H1 (cell line): ENCODE measurements around the gene USP10. TPM values are rescaled to one million over a fixed set of nuclear protein-coding genes. Genes with fewer than 3 reads are reported as not detected.

Experiments used
- CTCF ChIA-PET: fragments of 300-600 bp; sonication (Branson Sonifier 250); formaldehyde crosslinking; loops from one replicate; lab custom pipeline; 2021; ENCODE audit not compliant: partially characterized antibody; lab: Charles Lee
- POLR2A ChIA-PET: fragments of 300-600 bp; sonication (Branson Sonifier 250); formaldehyde crosslinking; loops from one replicate; lab custom pipeline; 2021; ENCODE audit warnings: inconsistent platforms; ENCODE audit not compliant: partially characterized antibody; lab: Charles Lee
- DNase-seq, 2 experiments: peaks; one replicate each; pipeline versions ENCODE4 v3.0.0 to v3.0.0-alpha.2; 2010 to 2022; ENCODE audit warnings: low spot score in 2 of 2, low read depth in 1 of 2, mixed read lengths in 1 of 2
- FAIRE-seq: peaks from 2 replicates; lab custom pipeline; 2011; peaks lifted over from hg19 to GRCh38; lab: Jason Lieb, UNC
- H2AFZ ChIP-seq: 2 replicates; pipeline ENCODE4 v1.8.1; 2012; ENCODE audit warnings: low read length, inconsistent platforms
- H2AK5ac ChIP-seq: 2 replicates; pipeline ENCODE4 v1.6.1; 2013; ENCODE audit warnings: low read depth, low read length
- H2BK120ac ChIP-seq: replicated peaks from 2 replicates; pipeline ENCODE3; 2013; ENCODE audit warnings: low read depth, low read length, inconsistent platforms
- H2BK12ac ChIP-seq: 2 replicates; pipeline ENCODE4 v1.6.1; 2013; ENCODE audit warnings: low read depth, low read length
- H2BK15ac ChIP-seq: 2 replicates; pipeline ENCODE4 v1.6.1; 2013; ENCODE audit warnings: low read length
- H2BK20ac ChIP-seq: 2 replicates; pipeline ENCODE4 v1.6.1; 2013; ENCODE audit warnings: low read length
- H2BK5ac ChIP-seq: 2 replicates; pipeline ENCODE4 v1.6.1; 2013; ENCODE audit warnings: low read depth, low read length
- H3K14ac ChIP-seq: 2 replicates; pipeline ENCODE4 v1.6.1; 2013; ENCODE audit warnings: inconsistent platforms; ENCODE audit not compliant: insufficient read length
- H3K18ac ChIP-seq: 2 replicates; pipeline ENCODE4 v1.6.1; 2013; ENCODE audit warnings: low read length; ENCODE audit errors: extremely low read depth
- H3K23ac ChIP-seq: 2 replicates; pipeline ENCODE4 v1.6.1; 2013; ENCODE audit warnings: inconsistent platforms; ENCODE audit not compliant: insufficient read length
- H3K23me2 ChIP-seq: 2 replicates; pipeline ENCODE4 v1.6.1; 2013; ENCODE audit warnings: low read depth, low read length
- H3K27ac ChIP-seq: 2 replicates; pipeline ENCODE4 v1.6.1; 2011; ENCODE audit warnings: low read depth, low read length, inconsistent platforms
- H3K27me3 ChIP-seq, 4 experiments: replicated peaks in 1 of 4; 1 replicate in 1 of 4; 2 replicates in 3 of 4; pipeline versions ENCODE4 v1.6.1 to v1.8.1; 2011 to 2013; ENCODE audit warnings: low read length in 3 of 4, mild to moderate bottlenecking in 3 of 4, inconsistent platforms in 2 of 4, mixed read lengths in 2 of 4, moderate library complexity in 1 of 4; ENCODE audit not compliant: control insufficient read depth in 3 of 4, insufficient read depth in 3 of 4; ENCODE audit errors: extremely low read depth in 1 of 4
- H3K36me3 ChIP-seq, 4 experiments: 2 replicates each; pipeline versions ENCODE4 v1.6.1 to v1.8.1; 2011 to 2013; ENCODE audit warnings: mild to moderate bottlenecking in 4 of 4, low read length in 3 of 4, moderate library complexity in 2 of 4, control low read depth in 1 of 4, inconsistent platforms in 1 of 4; ENCODE audit not compliant: insufficient read depth in 4 of 4, control insufficient read depth in 2 of 4
- H3K4ac ChIP-seq: replicated peaks from 2 replicates; pipeline ENCODE3; 2013; ENCODE audit warnings: low read length, low read depth, mixed read lengths, inconsistent platforms; ENCODE audit not compliant: insufficient read length
- H3K4me1 ChIP-seq, 4 experiments: replicated peaks in 1 of 4; 1 replicate in 1 of 4; 2 replicates in 3 of 4; pipeline versions ENCODE4 v1.6.1 to v1.8.1; 2011 to 2013; ENCODE audit warnings: low read length in 3 of 4, inconsistent platforms in 2 of 4, mixed read lengths in 1 of 4; ENCODE audit not compliant: insufficient read depth in 4 of 4, control insufficient read depth in 3 of 4
- H3K4me2 ChIP-seq, 2 experiments: 2 replicates each; pipeline versions ENCODE4 v1.6.1 to v1.8.1; 2011 to 2013; ENCODE audit warnings: low read depth in 2 of 2, low read length in 2 of 2, control low read depth in 1 of 2, inconsistent platforms in 1 of 2, mild to moderate bottlenecking in 1 of 2; ENCODE audit not compliant: insufficient read depth in 1 of 2
- H3K4me3 ChIP-seq, 4 experiments: fragments of 200-600, 300-600 bp in 1 of 4; sonication (generic), shearing (Covaris generic), sonication (Bioruptor Twin) in 1 of 4; 2 replicates each; pipeline versions ENCODE4 v1.5.1 to v1.8.1; 2011 to 2016; ENCODE audit warnings: low read length in 4 of 4, low read depth in 3 of 4, control low read depth in 2 of 4, inconsistent platforms in 2 of 4, mild to moderate bottlenecking in 2 of 4, mixed read lengths in 1 of 4, moderate library complexity in 1 of 4; ENCODE audit not compliant: insufficient read depth in 2 of 4; ENCODE audit errors: extremely low read depth in 1 of 4
- H3K56ac ChIP-seq: replicated peaks from 2 replicates; pipeline ENCODE3; 2013; ENCODE audit warnings: low read depth, mild to moderate bottlenecking, mixed read lengths, low read length, inconsistent platforms; ENCODE audit not compliant: insufficient read length
- H3K79me1 ChIP-seq: 2 replicates; pipeline ENCODE4 v1.6.1; 2013; ENCODE audit warnings: low read depth, low read length, control low read depth
- H3K79me2 ChIP-seq, 2 experiments: 2 replicates each; pipeline versions ENCODE4 v1.6.1 to v1.8.1; 2012 to 2013; ENCODE audit warnings: low read length in 2 of 2, mild to moderate bottlenecking in 2 of 2, inconsistent platforms in 1 of 2; ENCODE audit not compliant: insufficient read depth in 2 of 2, control insufficient read depth in 1 of 2
- H3K9ac ChIP-seq, 4 experiments: replicated peaks in 1 of 4; 1 replicate in 1 of 4; 2 replicates in 3 of 4; pipeline versions ENCODE4 v1.6.1 to v1.8.1; 2011 to 2013; ENCODE audit warnings: low read depth in 3 of 4, low read length in 3 of 4, control low read depth in 2 of 4, mild to moderate bottlenecking in 2 of 4, moderate library complexity in 2 of 4, inconsistent platforms in 1 of 4; ENCODE audit errors: extremely low read depth in 1 of 4
- H3K9me3 ChIP-seq, 2 experiments: 2 replicates each; pipeline versions ENCODE4 v1.6.1 to v1.8.1; 2012 to 2013; ENCODE audit warnings: mild to moderate bottlenecking in 2 of 2, moderate library complexity in 2 of 2, control low read depth in 1 of 2, inconsistent platforms in 1 of 2, low read depth in 1 of 2, low read length in 1 of 2, mixed read lengths in 1 of 2; ENCODE audit not compliant: insufficient read depth in 2 of 2
- H4K20me1 ChIP-seq, 2 experiments: replicated peaks in 1 of 2; 2 replicates each; pipeline versions ENCODE3 to v1.8.1; 2011 to 2013; ENCODE audit warnings: inconsistent platforms in 2 of 2, low read length in 2 of 2, mild to moderate bottlenecking in 1 of 2; ENCODE audit not compliant: insufficient read depth in 2 of 2, control insufficient read depth in 1 of 2
- H4K5ac ChIP-seq: 2 replicates; pipeline ENCODE4 v1.6.1; 2013; ENCODE audit warnings: low read length, low read depth, mixed read lengths, inconsistent platforms; ENCODE audit not compliant: insufficient read length
- H4K8ac ChIP-seq: 2 replicates; pipeline ENCODE4 v1.8.0; 2013; ENCODE audit warnings: mild to moderate bottlenecking, moderate library complexity, low read length, inconsistent platforms; ENCODE audit not compliant: insufficient read depth; ENCODE audit errors: extremely low read depth
- H4K91ac ChIP-seq: replicated peaks from 2 replicates; pipeline ENCODE3; 2013; ENCODE audit warnings: low read length, mixed read lengths, inconsistent platforms; ENCODE audit not compliant: insufficient read length
- SRF ChIP-seq: IDR thresholded peaks from 2 replicates; pipeline ENCODE4 v1.6.1; 2011; ENCODE audit warnings: mild to moderate bottlenecking, low read depth, low read length, moderate library complexity
- WGBS, 2 experiments: shearing (Covaris generic) in 1 of 2; methylation state at CpG; one replicate each; pipeline versions ENCODE4 v1.1.6 to v1.1.7; 2013 to 2015; ENCODE audit warnings: low lambda C conversion rate in 2 of 2, mixed read lengths in 2 of 2, inconsistent platforms in 1 of 2, low coverage in 1 of 2, missing lambda C conversion rate in 1 of 2; ENCODE audit not compliant: insufficient replicate concordance in 2 of 2, insufficient coverage in 1 of 2, insufficient read length in 1 of 2; ENCODE audit errors: extremely low coverage in 1 of 2, missing lambda C conversion rate in 1 of 2; 5-methylcytosine and 5-hydroxymethylcytosine counted together
- polyA plus RNA-seq, 7 experiments: library from polyadenylated mRNA; depleted of rRNA in 3 of 7; stranded (reverse) in 5 of 7; unstranded in 2 of 7; fragments of >200 nt in 5 of 7; fragments of 200-250 nt in 2 of 7; gene quantifications; 1 replicate in 5 of 7; 2 replicates in 1 of 7; 4 replicates in 1 of 7; pipeline versions ENCODE4 v1.2.1 to v1.2.3, GENCODE V29; 2011 to 2013; ENCODE audit warnings: missing spikeins in 2 of 7, mixed read lengths in 2 of 7
- total RNA-seq: library from RNA; stranded (reverse); fragmentation: NEBNext Ultra II Directional; extraction: Animal tissue kit (Norgen Biotek cat#: 25700); gene quantifications from 2 replicates; pipeline ENCODE4 v1.2.1, GENCODE V29; 2021

Gene USP10
- total and polyA plus RNA-seq, 2 of the 8 experiments (the other 6 are each of a cell fraction or from before 2014, with no cell fraction given): 171 to 195 TPM

GRCh38 chr16:84759061-84759460 is 59.3 kb downstream of the USP10 start:
- Histone ChIP-seq H3K36me3 (peaks cover 7 to 41% (median 26%) of the 10 kb centered on the region in 4 experiments; a peak in 7 of 8 replicates), H4K91ac (no peak overlapping the region), H3K9ac (no peak overlapping the region), H3K14ac (no peak overlapping the region), H3K79me1 (peaks cover 5% of the 10 kb centered on the region; the same call in 1 of the 2 replicates), H3K4ac (no peak overlapping the region), H3K4me1 (no peaks in the 10 kb centered on the region), H3K56ac (no peak overlapping the region), H2BK120ac (no peak overlapping the region), H2BK15ac (no peak overlapping the region), H3K27me3 (no peaks in the 10 kb centered on the region), H2BK5ac (no peak overlapping the region), H2BK12ac (no peak overlapping the region), H3K4me3 (no peak overlapping the region), H3K18ac (no peak overlapping the region), H2BK20ac (no peak overlapping the region), H3K4me2 (no peak overlapping the region), H2AFZ (no peak overlapping the region), H4K8ac (no peak overlapping the region), H3K79me2 (peaks cover 5 to 86% of the 10 kb centered on the region in 2 experiments), H4K5ac (no peak overlapping the region), H2AK5ac (no peak overlapping the region), H3K23me2 (no peaks in the 10 kb centered on the region), H4K20me1 (peaks cover 22 to 23% of the 10 kb centered on the region in 2 experiments), H3K27ac (no peak overlapping the region), H3K9me3 (no peaks in the 10 kb centered on the region), H3K23ac (no peak overlapping the region)
- FAIRE-seq (no peak), DNase-seq (no peak)
- CTCF ChIA-PET: interaction anchor here (1.0 to 4.0 kb wide), 9 partner anchors 12 to 237 kb away, joined by 3 to 25 read pairs (median 5); no protein-coding TSS in a partner anchor
- WGBS, 2 experiments: 95% methylated on average over 8 of the region's 8 CpGs; no CpG with 5 or more reads in 1 of the 2 experiments
- POLR2A ChIA-PET: no interaction called here
- no peak for TF ChIP-seq SRF
